Measurements from ENCODE around the gene MEA1.

- no peak for TF ChIP-seq CTCF (conservative IDR thresholded peaks at IDR 0.05; ENCODE audit: low read depth in 2 of 2)
- no peak for TF ChIP-seq POLR2AphosphoS5 (IDR thresholded peaks at IDR 0.05; ENCODE audit: low read depth)
- TF ChIP-seq JUNB (IDR thresholded peaks at IDR 0.05; ENCODE audit: unreplicated experiment) = no peak
- no peak for TF ChIP-seq CREB1 (CRISPR knock-in tag; IDR thresholded peaks at IDR 0.05; ENCODE audit: low read depth)
Observed at GRCh38 chr6:42968783-42969182, 45.0 kb downstream of the MEA1 start.
